CD8-positive, alpha-beta memory T cell (primary cell): ENCODE data around the gene PGAM1. TPM values are rescaled to one million over a fixed set of nuclear protein-coding genes. Genes with fewer than 3 reads are reported as not detected.

ENCODE experiments used
- CTCF ChIA-PET: fragments of 350-600 bp; sonication (Branson Sonifier 250); formaldehyde crosslinking; loops from one replicate; lab custom pipeline; 2021; ENCODE audit warnings: antibody characterized with exemption; lab: Charles Lee
- POLR2A ChIA-PET: fragments of 350-600 bp; sonication (Branson Sonifier 250); formaldehyde crosslinking; loops from one replicate; lab custom pipeline; 2021; ENCODE audit warnings: antibody characterized with exemption; lab: Charles Lee
- DNase-seq, 5 donors: peaks; one replicate each; pipeline versions ENCODE4 v3.0.0 to v3.0.0-alpha.2; 2020 to 2022; ENCODE audit warnings: mixed read lengths in 1 of 5
- H3K27ac ChIP-seq: one replicate; pipeline ENCODE4 v1.7.0; 2013; ENCODE audit warnings: low read depth, mild to moderate bottlenecking, low read length, moderate library complexity
- H3K27me3 ChIP-seq: 2 replicates; pipeline ENCODE4 v1.7.0; 2013; ENCODE audit warnings: low read length, mild to moderate bottlenecking; ENCODE audit not compliant: insufficient read depth, poor library complexity, severe bottlenecking
- H3K36me3 ChIP-seq: 2 replicates; pipeline ENCODE4 v1.7.0; 2013; ENCODE audit warnings: mild to moderate bottlenecking, low read length, moderate library complexity; ENCODE audit not compliant: insufficient read depth
- H3K4me1 ChIP-seq: 2 replicates; pipeline ENCODE4 v1.7.0; 2013; ENCODE audit warnings: mild to moderate bottlenecking, low read length, moderate library complexity; ENCODE audit not compliant: insufficient read depth
- H3K4me3 ChIP-seq: 2 replicates; pipeline ENCODE4 v1.7.0; 2013; ENCODE audit warnings: mild to moderate bottlenecking, low read length
- H3K9me3 ChIP-seq: 2 replicates; pipeline ENCODE4 v1.7.0; 2013; ENCODE audit warnings: mild to moderate bottlenecking, low read length
- H3K27ac Mint-ChIP-seq, 8 donors: one replicate each; pipeline ENCODE4 v1.8.0; 2020 to 2021; ENCODE audit warnings: mixed read lengths in 8 of 8, mild to moderate bottlenecking in 6 of 8, inconsistent platforms in 3 of 8, moderate library complexity in 3 of 8
- H3K27me3 Mint-ChIP-seq, 2 donors: one replicate each; pipeline ENCODE4 v1.8.0; 2020 to 2021; ENCODE audit warnings: mixed read lengths in 2 of 2, mild to moderate bottlenecking in 1 of 2, moderate library complexity in 1 of 2
- H3K36me3 Mint-ChIP-seq, 3 donors: one replicate each; pipeline ENCODE4 v1.8.0; 2020 to 2021; ENCODE audit warnings: mixed read lengths in 3 of 3, inconsistent platforms in 1 of 3, mild to moderate bottlenecking in 1 of 3
- H3K4me1 Mint-ChIP-seq, 3 donors: one replicate each; pipeline ENCODE4 v1.8.0; 2020 to 2021; ENCODE audit warnings: mixed read lengths in 3 of 3, inconsistent platforms in 1 of 3, mild to moderate bottlenecking in 1 of 3
- H3K4me3 Mint-ChIP-seq, 7 donors: one replicate each; pipeline ENCODE4 v1.8.0; 2020 to 2021; ENCODE audit warnings: mixed read lengths in 7 of 7, mild to moderate bottlenecking in 6 of 7, moderate library complexity in 4 of 7, inconsistent platforms in 2 of 7
- H3K9me3 Mint-ChIP-seq, 5 donors: one replicate each; pipeline ENCODE4 v1.8.0; 2020 to 2022; ENCODE audit warnings: mixed read lengths in 5 of 5, mild to moderate bottlenecking in 3 of 5, moderate library complexity in 2 of 5, inconsistent platforms in 1 of 5
- polyA plus RNA-seq: library from polyadenylated mRNA; unstranded; fragments of 300-500 nt; fragmentation: Illumina TruSeq; gene quantifications from one replicate; pipeline ENCODE4 v1.2.3, GENCODE V29; 2021
- total RNA-seq, 2 experiments: library from RNA; stranded (reverse); gene quantifications; one replicate each; pipeline ENCODE4 v1.2.3, GENCODE V29; 2021

Gene PGAM1
- total and polyA plus RNA-seq, 3 experiments from 2014 or later = 309 to 1,097 (median 1,086) TPM

- no peaks in the 10 kb centered on the region for H3K4me1 ChIP-seq
- CTCF ChIA-PET = interaction anchor here (0.8 to 1.8 kb wide), 2 partner anchors 16 to 174 kb away, joined by 3 to 4 read pairs; partner anchors contain the start of gene RRP12
- H3K4me3 ChIP-seq = no peak overlapping the region
- DNase-seq = no peak
- Mint-ChIP-seq H3K27me3 (peaks cover 0 to 2% of the 10 kb centered on the region in 2 donors), H3K4me3 (no peak overlapping the region), H3K36me3 (peaks cover 5 to 64% (median 8%) of the 10 kb centered on the region in 3 donors), H3K9me3 (no peaks in the 10 kb centered on the region), H3K4me1 (no peaks in the 10 kb centered on the region), H3K27ac (no peak overlapping the region)
- POLR2A ChIA-PET = no interaction called here
- no peaks in the 10 kb centered on the region for H3K9me3 ChIP-seq
- no peak overlapping the region for H3K27ac ChIP-seq
- H3K36me3 ChIP-seq = no peaks in the 10 kb centered on the region
- no peaks in the 10 kb centered on the region for H3K27me3 ChIP-seq
Observed at GRCh38 chr10:97384641-97385040, 41.4 kb upstream of the PGAM1 start.

DNA sequence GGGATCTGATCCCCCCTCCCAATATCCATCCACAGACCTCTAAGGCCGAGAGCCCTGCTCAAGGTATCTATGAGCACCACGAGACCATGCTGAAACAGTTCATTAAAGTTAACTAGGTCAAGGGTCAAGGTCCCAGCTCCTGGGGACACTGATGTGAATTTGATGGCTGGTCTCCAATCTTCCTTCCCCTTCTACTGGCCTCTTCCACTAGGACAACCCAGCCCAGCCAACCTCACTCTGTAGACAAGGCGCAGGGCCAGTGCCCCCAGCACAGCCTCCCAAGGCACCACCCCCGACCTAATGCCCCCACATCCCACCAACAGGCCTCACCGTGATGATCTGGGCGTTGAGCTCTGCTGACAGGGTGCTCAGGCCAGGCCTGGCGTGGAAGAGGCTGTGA lies 40.4 kb upstream of the PGAM1 start:
- Histone ChIP-seq H3K4me1 (no peaks in the 10 kb centered on the region), H3K9me3 (no peaks in the 10 kb centered on the region), H3K36me3 (no peaks in the 10 kb centered on the region), H3K27ac (no peak overlapping the region), H3K27me3 (no peaks in the 10 kb centered on the region), H3K4me3 (no peak overlapping the region)
- H3K27me3 Mint-ChIP-seq = peaks cover 0 to 2% of the 10 kb centered on the region in 2 donors
- H3K4me3 Mint-ChIP-seq = peak overlapping the region in 1 of 7 donors; percentile 15
- H3K4me1 Mint-ChIP-seq = no peaks in the 10 kb centered on the region
- peak overlapping the region in 2 of 8 donors; percentile 23 to 86 for H3K27ac Mint-ChIP-seq
- CTCF ChIA-PET = interaction anchor here (0.6 to 1.8 kb wide), 2 partner anchors 125 to 175 kb away, joined by 3 to 4 read pairs; no protein-coding TSS in a partner anchor
- H3K36me3 Mint-ChIP-seq = peaks cover 5 to 65% (median 8%) of the 10 kb centered on the region in 3 donors
- no peaks in the 10 kb centered on the region for H3K9me3 Mint-ChIP-seq
- no peak for DNase-seq
- POLR2A ChIA-PET = no interaction called here

GRCh38 chr10:97388152-97388551 lies 37.8 kb upstream of the PGAM1 start:
- peaks cover 2% of the 10 kb centered on the region for H3K36me3 ChIP-seq
- ChIA-PET POLR2A (no interaction called here), CTCF (interaction anchor here (0.6 kb wide), 1 partner anchor 109 kb away, joined by 3 read pairs; no protein-coding TSS in a partner anchor)

DNA sequence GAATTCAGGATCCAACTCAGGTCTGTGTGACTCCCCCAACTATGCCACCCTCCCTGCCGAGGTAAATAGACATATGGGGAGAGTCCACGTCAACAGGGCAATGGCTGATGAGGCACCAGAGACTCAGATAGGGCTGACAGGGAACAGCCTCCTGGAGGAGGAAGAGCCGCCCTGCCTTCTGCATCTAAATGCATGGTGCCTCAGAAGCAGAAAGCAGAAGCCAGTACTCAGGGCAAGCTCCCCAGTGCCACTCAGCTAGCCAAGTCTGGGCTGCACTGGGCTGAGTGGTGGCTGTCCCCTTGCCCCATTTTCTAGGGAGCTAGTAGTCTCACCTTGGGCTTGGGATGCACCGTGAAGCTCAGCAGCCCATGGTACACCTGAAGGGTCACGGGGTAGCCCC lies 35.9 kb upstream of the PGAM1 start:
- Mint-ChIP-seq H3K27ac (no peak overlapping the region), H3K27me3 (peaks cover 0 to 2% of the 10 kb centered on the region in 2 donors), H3K4me3 (no peak overlapping the region), H3K36me3 (peaks cover 8 to 64% (median 17%) of the 10 kb centered on the region in 3 donors), H3K4me1 (no peaks in the 10 kb centered on the region), H3K9me3 (no peaks in the 10 kb centered on the region)
- ChIA-PET POLR2A (no interaction called here), CTCF (no interaction called here)
- Histone ChIP-seq H3K36me3 (peaks cover 7% of the 10 kb centered on the region), H3K27ac (no peak overlapping the region), H3K27me3 (no peaks in the 10 kb centered on the region), H3K9me3 (no peaks in the 10 kb centered on the region), H3K4me3 (no peak overlapping the region), H3K4me1 (no peaks in the 10 kb centered on the region)
- no peak for DNase-seq

More at GRCh38 chr10:97388152-97388551, 37.8 kb upstream of the PGAM1 start:
- Histone ChIP-seq H3K4me1 (no peaks in the 10 kb centered on the region), H3K9me3 (no peaks in the 10 kb centered on the region), H3K27me3 (no peaks in the 10 kb centered on the region), H3K4me3 (no peak overlapping the region), H3K27ac (no peak overlapping the region)
- Mint-ChIP-seq H3K27ac (no peak overlapping the region), H3K4me1 (no peaks in the 10 kb centered on the region), H3K36me3 (peaks cover 5 to 60% (median 10%) of the 10 kb centered on the region in 3 donors), H3K27me3 (peaks cover 0 to 2% of the 10 kb centered on the region in 2 donors), H3K4me3 (no peak overlapping the region), H3K9me3 (no peaks in the 10 kb centered on the region)
- no peak for DNase-seq

GRCh38 chr10:97393034-97393573 lies 32.9 kb upstream of the PGAM1 start:
- peaks cover 8 to 56% (median 23%) of the 10 kb centered on the region in 3 donors for H3K36me3 Mint-ChIP-seq
- Histone ChIP-seq H3K4me1 (no peaks in the 10 kb centered on the region), H3K4me3 (no peak overlapping the region), H3K9me3 (no peaks in the 10 kb centered on the region), H3K27me3 (no peaks in the 10 kb centered on the region), H3K36me3 (peaks cover 7% of the 10 kb centered on the region), H3K27ac (no peak overlapping the region)
- no peak for DNase-seq
- no peaks in the 10 kb centered on the region for H3K4me1 Mint-ChIP-seq
- H3K27ac Mint-ChIP-seq = peak overlapping the region in 2 of 8 donors; percentile 8 to 28
- no peaks in the 10 kb centered on the region for H3K27me3 Mint-ChIP-seq
- ChIA-PET CTCF (no interaction called here), POLR2A (no interaction called here)
- no peaks in the 10 kb centered on the region for H3K9me3 Mint-ChIP-seq
- peak overlapping the region in 1 of 7 donors; percentile 18 for H3K4me3 Mint-ChIP-seq

- H3K4me1 ChIP-seq = peaks cover 10% of the 10 kb centered on the region
- no peak overlapping the region for H3K27ac ChIP-seq
- ChIA-PET POLR2A (no interaction called here), CTCF (no interaction called here)
- Mint-ChIP-seq H3K4me1 (peaks cover 10 to 13% (median 11%) of the 10 kb centered on the region in 3 donors), H3K27me3 (no peaks in the 10 kb centered on the region), H3K9me3 (no peaks in the 10 kb centered on the region), H3K27ac (no peak overlapping the region), H3K36me3 (peaks cover 3 to 35% (median 17%) of the 10 kb centered on the region in 3 donors), H3K4me3 (no peak overlapping the region)
- no peaks in the 10 kb centered on the region for H3K9me3 ChIP-seq
- no peak for DNase-seq
- H3K27me3 ChIP-seq = no peaks in the 10 kb centered on the region
- H3K4me3 ChIP-seq = no peak overlapping the region
- peaks cover 7% of the 10 kb centered on the region for H3K36me3 ChIP-seq
Observed at GRCh38 chr10:97396056-97396455, 29.9 kb upstream of the PGAM1 start.

DNA sequence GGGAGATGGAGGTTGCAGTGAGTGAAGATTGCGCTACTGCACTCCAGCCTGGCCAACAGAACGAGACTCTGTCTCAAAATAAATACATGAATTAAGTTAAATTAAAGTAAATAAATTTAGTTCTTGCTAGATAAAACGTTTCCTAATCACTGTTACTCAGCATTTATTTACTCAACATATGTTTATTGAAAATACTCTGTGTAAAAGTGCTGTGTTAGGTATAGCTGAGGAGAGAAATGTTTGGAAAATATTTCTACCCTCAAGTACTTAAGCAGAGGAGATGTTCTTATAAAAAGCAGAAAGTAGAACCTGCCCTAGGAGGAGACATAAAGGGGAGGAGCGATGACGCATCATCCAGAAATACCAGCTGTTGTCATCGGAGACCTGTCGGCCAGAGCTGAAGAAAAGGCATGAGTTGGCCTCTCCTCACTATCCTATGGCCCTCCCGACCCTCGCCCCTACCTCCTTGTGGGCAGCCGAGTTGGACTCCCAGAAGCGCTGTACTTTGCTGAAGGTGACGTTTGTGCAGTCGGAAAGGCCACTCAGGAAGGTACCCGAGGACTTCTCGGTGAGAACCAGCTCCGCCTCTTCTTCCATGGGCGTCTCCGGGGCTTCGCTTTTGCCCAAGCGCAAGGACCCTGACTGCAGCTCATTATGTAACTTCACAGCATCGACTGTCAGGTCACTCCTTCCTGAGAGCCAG lies 26.0 kb upstream of the PGAM1 start:
- no peaks in the 10 kb centered on the region for H3K27me3 Mint-ChIP-seq
- Histone ChIP-seq H3K36me3 (no peaks in the 10 kb centered on the region), H3K4me3 (peak overlapping the region; percentile 94), H3K9me3 (no peaks in the 10 kb centered on the region), H3K27me3 (no peaks in the 10 kb centered on the region), H3K27ac (peak overlapping the region; percentile 95), H3K4me1 (peaks cover 15% of the 10 kb centered on the region)
- H3K9me3 Mint-ChIP-seq = no peaks in the 10 kb centered on the region
- H3K27ac Mint-ChIP-seq = peak overlapping the region; percentile 91 to 99 (median 98)
- peaks cover 15 to 17% (median 17%) of the 10 kb centered on the region in 3 donors for H3K4me1 Mint-ChIP-seq
- H3K4me3 Mint-ChIP-seq = peak overlapping the region; percentile 88 to 97 (median 95)
- DNase-seq = peak in 3 of 5 donors; percentile 14 to 69 (median 37)
- CTCF ChIA-PET = interaction anchor here (0.9 to 2.1 kb wide), 6 partner anchors 10 to 138 kb away, joined by 4 to 6 read pairs (median 4); partner anchors contain the start of genes ARHGAP19 and FRAT2
- POLR2A ChIA-PET = no interaction called here
- peaks cover 0 to 20% (median 6%) of the 10 kb centered on the region in 3 donors for H3K36me3 Mint-ChIP-seq
